ENCODE results near the gene LARP1.

The LARP1 gene

DNA sequence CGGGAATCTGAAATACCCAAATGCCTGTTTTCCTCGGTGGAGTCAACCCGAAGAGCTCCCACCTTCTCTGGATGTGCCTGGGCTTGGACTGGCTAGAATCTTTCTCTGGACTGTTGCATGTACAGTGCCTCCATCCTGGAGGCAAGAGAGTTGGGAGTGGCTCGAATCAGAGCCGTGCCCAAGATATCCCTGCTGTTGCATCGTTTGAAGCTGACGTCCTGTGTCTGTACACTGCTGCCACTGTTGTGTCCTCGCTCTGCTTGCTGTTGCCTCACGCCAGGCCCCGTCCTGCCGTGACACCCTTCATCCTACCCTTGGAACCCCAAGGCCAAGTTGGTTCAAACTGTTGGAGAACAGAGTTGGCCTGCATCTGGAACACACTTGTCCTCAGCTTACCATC is 59.8 kb downstream of the LARP1 start:
- Histone ChIP-seq H3K9me2 (replicated peaks; ENCODE audit: low read depth, low read length) (no peaks in the 10 kb centered on the region), H2AFZ (ENCODE audit: low read length) (no peak overlapping the region), H3K79me2 (ENCODE audit: insufficient read depth, low read length) (no peaks in the 10 kb centered on the region), H3K9me3 (ENCODE audit: insufficient read depth, low read depth, low read length) (no peaks in the 10 kb centered on the region), H3K27me3 (ENCODE audit: insufficient read depth, low read length, poor library complexity, severe bottlenecking) (no peaks in the 10 kb centered on the region), H3K36me3 (ENCODE audit: insufficient read depth, low read length) (peaks cover 55% of the 10 kb centered on the region; the same call in 1 of the 2 replicates), H3K4me1 (ENCODE audit: insufficient read depth, low read length, poor library complexity, severe bottlenecking) (no peaks in the 10 kb centered on the region), H3K4me3 (ENCODE audit: low read length, poor library complexity, severe bottlenecking) (no peak overlapping the region), H3F3A (ENCODE audit: low read depth) (no peaks in the 10 kb centered on the region), H4K20me1 (ENCODE audit: insufficient read depth, low read length, poor library complexity, severe bottlenecking) (no peaks in the 10 kb centered on the region), H3K4me2 (ENCODE audit: low read depth, low read length, poor library complexity, severe bottlenecking) (no peak overlapping the region), H3K9ac (ENCODE audit: low read depth, low read length, poor library complexity, severe bottlenecking) (no peak overlapping the region)
- no peak for TF ChIP-seq EZH2phosphoT487 (IDR thresholded peaks at IDR 0.05; ENCODE audit: borderline replicate concordance)
- TF ChIP-seq, protein P1, sequence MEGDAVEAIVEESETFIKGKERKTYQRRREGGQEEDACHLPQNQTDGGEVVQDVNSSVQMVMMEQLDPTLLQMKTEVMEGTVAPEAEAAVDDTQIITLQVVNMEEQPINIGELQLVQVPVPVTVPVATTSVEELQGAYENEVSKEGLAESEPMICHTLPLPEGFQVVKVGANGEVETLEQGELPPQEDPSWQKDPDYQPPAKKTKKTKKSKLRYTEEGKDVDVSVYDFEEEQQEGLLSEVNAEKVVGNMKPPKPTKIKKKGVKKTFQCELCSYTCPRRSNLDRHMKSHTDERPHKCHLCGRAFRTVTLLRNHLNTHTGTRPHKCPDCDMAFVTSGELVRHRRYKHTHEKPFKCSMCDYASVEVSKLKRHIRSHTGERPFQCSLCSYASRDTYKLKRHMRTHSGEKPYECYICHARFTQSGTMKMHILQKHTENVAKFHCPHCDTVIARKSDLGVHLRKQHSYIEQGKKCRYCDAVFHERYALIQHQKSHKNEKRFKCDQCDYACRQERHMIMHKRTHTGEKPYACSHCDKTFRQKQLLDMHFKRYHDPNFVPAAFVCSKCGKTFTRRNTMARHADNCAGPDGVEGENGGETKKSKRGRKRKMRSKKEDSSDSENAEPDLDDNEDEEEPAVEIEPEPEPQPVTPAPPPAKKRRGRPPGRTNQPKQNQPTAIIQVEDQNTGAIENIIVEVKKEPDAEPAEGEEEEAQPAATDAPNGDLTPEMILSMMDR (conservative IDR thresholded peaks at IDR 0.05; ENCODE audit: low read length) = no peak

DNA sequence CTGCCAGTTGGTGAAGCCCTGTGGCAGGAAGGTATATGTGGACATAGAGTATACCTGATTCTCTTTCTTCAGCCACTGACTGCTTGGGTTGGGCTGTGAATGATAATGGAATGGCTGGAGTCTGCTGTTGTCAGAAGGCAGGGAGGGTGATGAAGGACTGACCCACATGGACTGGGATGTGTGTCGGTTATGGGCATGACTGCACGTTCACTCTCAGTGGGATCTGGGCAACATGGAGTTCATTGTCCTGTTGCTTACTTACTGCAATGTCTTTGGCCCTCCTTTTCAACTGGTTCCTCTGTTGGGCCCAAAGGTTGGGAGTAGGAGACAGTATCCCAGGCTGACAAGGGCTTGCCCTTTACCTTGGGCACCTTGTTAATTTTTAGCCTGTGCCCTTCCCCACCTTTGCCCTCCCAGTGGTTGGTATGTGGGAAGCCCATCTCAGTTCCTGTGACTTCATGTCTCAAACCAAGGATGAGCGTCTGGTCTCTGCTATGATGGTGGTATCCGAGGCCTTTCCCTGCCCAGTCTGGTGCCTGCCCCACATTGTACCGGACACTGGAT is 60.6 kb downstream of the LARP1 start:
- no peaks in the 10 kb centered on the region for H3K79me2 ChIP-seq (ENCODE audit: insufficient read depth, low read length)
- H3K9ac ChIP-seq (ENCODE audit: low read depth, low read length, poor library complexity, severe bottlenecking) = no peak overlapping the region
- H3K4me2 ChIP-seq (ENCODE audit: low read depth, low read length, poor library complexity, severe bottlenecking) = no peak overlapping the region
- H4K20me1 ChIP-seq (ENCODE audit: insufficient read depth, low read length, poor library complexity, severe bottlenecking) = no peaks in the 10 kb centered on the region
- H3K36me3 ChIP-seq (ENCODE audit: insufficient read depth, low read length) = peaks cover 53% of the 10 kb centered on the region; the same call in 1 of the 2 replicates
- H3F3A ChIP-seq (ENCODE audit: low read depth) = no peaks in the 10 kb centered on the region
- H3K9me2 ChIP-seq (replicated peaks; ENCODE audit: low read depth, low read length) = no peaks in the 10 kb centered on the region
- no peak overlapping the region for H3K4me3 ChIP-seq (ENCODE audit: low read length, poor library complexity, severe bottlenecking)
- TF ChIP-seq, protein P1 (conservative IDR thresholded peaks at IDR 0.05; ENCODE audit: low read length) = no peak
- no peak for TF ChIP-seq EZH2phosphoT487 (IDR thresholded peaks at IDR 0.05; ENCODE audit: borderline replicate concordance)
- no peak overlapping the region for H2AFZ ChIP-seq (ENCODE audit: low read length)
- H3K9me3 ChIP-seq (ENCODE audit: insufficient read depth, low read depth, low read length) = no peaks in the 10 kb centered on the region
- H3K4me1 ChIP-seq (ENCODE audit: insufficient read depth, low read length, poor library complexity, severe bottlenecking) = no peaks in the 10 kb centered on the region
- H3K27me3 ChIP-seq (ENCODE audit: insufficient read depth, low read length, poor library complexity, severe bottlenecking) = no peaks in the 10 kb centered on the region

DNA sequence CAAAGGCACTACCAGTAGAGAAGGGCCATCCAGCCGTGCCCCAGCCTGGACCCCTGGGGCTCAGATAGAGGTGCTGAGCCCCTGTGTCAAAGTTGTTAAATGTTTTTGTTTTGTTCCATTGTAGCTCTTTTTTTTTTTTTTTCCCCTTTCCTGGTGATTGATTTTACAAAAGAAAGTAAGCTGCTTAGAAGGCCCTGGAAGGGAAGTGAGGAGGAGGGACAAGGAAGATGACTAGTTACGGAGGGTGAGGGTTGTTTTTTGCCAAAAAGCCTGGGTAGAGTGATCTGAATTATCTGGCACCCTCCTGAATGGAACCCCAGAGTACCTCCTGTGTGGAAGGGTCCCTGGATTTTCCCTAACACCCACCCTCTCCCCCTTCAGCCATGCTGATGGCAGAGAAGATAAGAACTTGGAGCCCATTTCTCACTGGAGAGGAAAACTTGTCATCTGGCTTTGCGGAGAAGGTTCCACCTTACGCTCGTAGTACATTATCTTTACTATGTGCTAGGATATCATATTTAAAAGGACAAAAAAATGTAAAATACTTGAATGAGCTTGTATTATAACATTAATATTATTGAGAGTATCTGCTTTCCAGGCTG is 61.8 kb downstream of the LARP1 start:
- H3K9me2 ChIP-seq (replicated peaks; ENCODE audit: low read depth, low read length) = no peaks in the 10 kb centered on the region
- TF ChIP-seq, protein P1 (conservative IDR thresholded peaks at IDR 0.05; ENCODE audit: low read length) = no peak
- TF ChIP-seq EZH2phosphoT487 (IDR thresholded peaks at IDR 0.05; ENCODE audit: borderline replicate concordance) = no peak
- H3K79me2 ChIP-seq (ENCODE audit: insufficient read depth, low read length) = no peaks in the 10 kb centered on the region
- H3K36me3 ChIP-seq (ENCODE audit: insufficient read depth, low read length) = peaks cover 41% of the 10 kb centered on the region; the same call in 1 of the 2 replicates
- no peaks in the 10 kb centered on the region for H3F3A ChIP-seq (ENCODE audit: low read depth)
- no peaks in the 10 kb centered on the region for H3K9me3 ChIP-seq (ENCODE audit: insufficient read depth, low read depth, low read length)
- H3K4me3 ChIP-seq (ENCODE audit: low read length, poor library complexity, severe bottlenecking) = no peak overlapping the region
- H4K20me1 ChIP-seq (ENCODE audit: insufficient read depth, low read length, poor library complexity, severe bottlenecking) = no peaks in the 10 kb centered on the region
- H3K27me3 ChIP-seq (ENCODE audit: insufficient read depth, low read length, poor library complexity, severe bottlenecking) = no peaks in the 10 kb centered on the region
- no peak overlapping the region for H2AFZ ChIP-seq (ENCODE audit: low read length)
- H3K4me1 ChIP-seq (ENCODE audit: insufficient read depth, low read length, poor library complexity, severe bottlenecking) = no peaks in the 10 kb centered on the region
- no peak overlapping the region for H3K4me2 ChIP-seq (ENCODE audit: low read depth, low read length, poor library complexity, severe bottlenecking)
- H3K9ac ChIP-seq (ENCODE audit: low read depth, low read length, poor library complexity, severe bottlenecking) = no peak overlapping the region
